ENCODE results near the gene RIMS1. TPM values are rescaled to one million over a fixed set of nuclear protein-coding genes. Genes with fewer than 3 reads are reported as not detected.

RIMS1 gene
- total and polyA plus RNA-seq, 9 of the 15 experiments (the other 6 are each of a cell fraction or from before 2014, with no cell fraction given) = not detected

- TF ChIP-seq ZNF609 (CRISPR knock-in tag; IDR thresholded peaks at IDR 0.05; ENCODE audit: borderline replicate concordance) (no peak), NCOA1 (IDR thresholded peaks at IDR 0.05; ENCODE audit: low read depth) (no peak)
Measured at GRCh38 chr6:72414657-72415056, 528.3 kb downstream of the RIMS1 start (continued).

- peaks cover 9 to 32% of the 10 kb centered on the region in 2 experiments; a peak in 4 of 5 replicates for H3K4me1 ChIP-seq (replicated peaks in 1 of 2; ENCODE audit: control insufficient read depth in 2 of 2, insufficient read depth in 2 of 2, low read length in 2 of 2)
- FAIRE-seq = no peak
- peak in 1 of 4 experiments; percentile 28 for DNase-seq (ENCODE audit: extremely low read depth in 1 of 4, low spot score in 3 of 4)
- no TSS peak for BruUV-seq (replicated peaks)
- no peak overlapping the region for H3K9ac ChIP-seq (ENCODE audit: insufficient read depth in 1 of 2, low read depth in 2 of 2, low read length in 2 of 2)
- in situ Hi-C loops (cut with MboI) = loop anchor here (25.0 kb wide), 1 partner anchor 920 kb away; no protein-coding TSS in a partner anchor
- H2AFZ ChIP-seq (ENCODE audit: low read depth, low read length) = peak overlapping the region; percentile 54
- ATAC-seq = peak; percentile 18; the same call in 1 of the 3 replicates
- CTCF ChIA-PET (ENCODE audit: low intra/inter-chr PET ratio) = interaction anchor here (3.7 kb wide), 1 partner anchor 163 kb away, joined by 15 read pairs; no protein-coding TSS in a partner anchor
- no peak overlapping the region for H3K27ac ChIP-seq (ENCODE audit: extremely low read depth, low read depth, low read length)
- no peaks in the 10 kb centered on the region for H3K36me3 ChIP-seq (ENCODE audit: control insufficient read depth, insufficient read depth, low read length)
- intact Hi-C loops (cut with micrococcal nuclease) = no loop called here
- H3K4me3 ChIP-seq = no peak overlapping the region
- no peak overlapping the region for H3K4me2 ChIP-seq (ENCODE audit: insufficient read depth, low read length)
- H3K9me1 ChIP-seq (ENCODE audit: control insufficient read depth, insufficient read depth, low read length) = no peaks in the 10 kb centered on the region
- H3K79me2 ChIP-seq (ENCODE audit: control insufficient read depth, insufficient read depth, low read length) = no peaks in the 10 kb centered on the region
- H4K20me1 ChIP-seq (replicated peaks; ENCODE audit: control insufficient read depth, insufficient read depth, low read length) = no peaks in the 10 kb centered on the region
- WGBS (ENCODE audit: insufficient coverage, low coverage, missing lambda C conversion rate) = 50% methylated on average over 6 of the region's 6 CpGs
- POLR2A ChIA-PET = interaction anchor here (0.6 to 1.4 kb wide), 4 partner anchors 144 to 821 kb away, joined by 3 read pairs; no protein-coding TSS in a partner anchor
- H3K9me3 ChIP-seq (replicated peaks; ENCODE audit: control insufficient read depth, insufficient read depth, low read depth, low read length) = no peaks in the 10 kb centered on the region
- H3K27me3 ChIP-seq (ENCODE audit: control insufficient read depth in 2 of 2, insufficient read depth in 2 of 2, low read length in 2 of 2) = no peaks in the 10 kb centered on the region
- TF ChIP-seq BACH1 (tag; IDR thresholded peaks at IDR 0.05) = peak; percentile 49; the same call in 1 of the 2 replicates
- no peak for TF ChIP-seq ZNF830 (CRISPR knock-in tag; IDR thresholded peaks at IDR 0.05)
- TF ChIP-seq POLR3G (IDR thresholded peaks at IDR 0.05; ENCODE audit: extremely low read depth, insufficient read length, insufficient replicate concordance) = no peak
- 0 out of 2 replicates have a peak, but pooled peaks have one; percentile 17 for TF ChIP-seq SOX6 (IDR thresholded peaks at IDR 0.05)
- TF ChIP-seq GABPA (tag; conservative IDR thresholded peaks at IDR 0.05; ENCODE audit: low read depth) = 0 out of 2 replicates have a peak, but pooled peaks have one; percentile 13
- TF ChIP-seq MTA2 (IDR thresholded peaks at IDR 0.05; ENCODE audit: low read depth) = no peak
- TF ChIP-seq ZNF316 (IDR thresholded peaks at IDR 0.05) = peak; percentile 93
- peak; percentile 67 for TF ChIP-seq MAFF (IDR thresholded peaks at IDR 0.05; ENCODE audit: low read length)
- TF ChIP-seq BHLHE40 (IDR thresholded peaks at IDR 0.05; ENCODE audit: low read length) = no peak
- TF ChIP-seq CBX1 (IDR thresholded peaks at IDR 0.05; ENCODE audit: low read depth) = no peak
- no peak for TF ChIP-seq ZNF175 (CRISPR knock-in tag; IDR thresholded peaks at IDR 0.05; ENCODE audit: low read depth)
- 0 out of 2 replicates have a peak, but pooled peaks have one; percentile 9 for TF ChIP-seq CREM (IDR thresholded peaks at IDR 0.05; ENCODE audit: low read depth)
- TF ChIP-seq ZNF121 (CRISPR knock-in tag; conservative IDR thresholded peaks at IDR 0.05) = no peak
Measured at GRCh38 chr6:72416744-72417465, 530.6 kb downstream of the RIMS1 start.
